ENCODE data around the gene HARBI1.
"Not testable (repeated sequence)": the region's sequence is repeated elsewhere in the genome, so short reads cannot be mapped to it uniquely, and the experiment has no call there.

HARBI1 gene

DNA sequence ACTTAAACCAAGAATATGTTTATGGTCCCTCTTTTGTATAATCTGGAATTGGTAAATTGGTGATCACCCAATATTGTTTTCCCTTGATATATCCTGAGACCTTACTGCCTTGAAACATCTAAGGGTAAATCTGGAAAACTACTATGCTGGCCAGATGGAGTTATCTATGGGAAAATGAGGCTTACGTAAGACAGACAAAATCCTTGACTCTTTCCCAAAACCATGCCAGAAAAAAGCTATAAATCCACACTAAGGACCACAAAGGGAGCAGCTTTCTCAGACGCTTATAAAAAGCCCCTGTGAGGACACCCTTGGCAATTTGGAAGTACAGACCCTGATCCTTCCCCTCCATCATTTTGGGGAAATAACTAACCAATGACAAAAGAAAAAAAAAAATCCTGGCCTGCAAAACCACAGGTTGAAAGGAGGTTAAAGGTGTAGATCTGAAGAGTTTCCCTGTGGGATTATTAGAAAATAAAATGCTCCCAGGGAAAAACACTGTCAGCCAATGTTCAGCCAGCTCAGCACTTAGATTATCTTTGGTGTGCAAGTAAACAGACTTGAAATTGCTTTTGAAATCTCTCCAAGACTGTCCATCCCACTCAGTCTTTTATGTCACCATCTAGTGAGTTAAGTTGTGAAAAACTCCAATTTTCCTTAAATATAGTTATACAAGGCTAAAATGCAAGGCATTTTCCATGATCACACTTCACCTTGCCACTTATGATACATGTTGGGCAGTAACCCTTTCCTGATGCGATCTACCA lies 16.6 kb downstream of the HARBI1 start:
- in situ Hi-C loops (cut with MboI; ENCODE audit: low pct_unique_long_range_greater_than_20kb, low sequenced_read_pairs), result no loop called here
- DNase-seq, result no peak

DNA sequence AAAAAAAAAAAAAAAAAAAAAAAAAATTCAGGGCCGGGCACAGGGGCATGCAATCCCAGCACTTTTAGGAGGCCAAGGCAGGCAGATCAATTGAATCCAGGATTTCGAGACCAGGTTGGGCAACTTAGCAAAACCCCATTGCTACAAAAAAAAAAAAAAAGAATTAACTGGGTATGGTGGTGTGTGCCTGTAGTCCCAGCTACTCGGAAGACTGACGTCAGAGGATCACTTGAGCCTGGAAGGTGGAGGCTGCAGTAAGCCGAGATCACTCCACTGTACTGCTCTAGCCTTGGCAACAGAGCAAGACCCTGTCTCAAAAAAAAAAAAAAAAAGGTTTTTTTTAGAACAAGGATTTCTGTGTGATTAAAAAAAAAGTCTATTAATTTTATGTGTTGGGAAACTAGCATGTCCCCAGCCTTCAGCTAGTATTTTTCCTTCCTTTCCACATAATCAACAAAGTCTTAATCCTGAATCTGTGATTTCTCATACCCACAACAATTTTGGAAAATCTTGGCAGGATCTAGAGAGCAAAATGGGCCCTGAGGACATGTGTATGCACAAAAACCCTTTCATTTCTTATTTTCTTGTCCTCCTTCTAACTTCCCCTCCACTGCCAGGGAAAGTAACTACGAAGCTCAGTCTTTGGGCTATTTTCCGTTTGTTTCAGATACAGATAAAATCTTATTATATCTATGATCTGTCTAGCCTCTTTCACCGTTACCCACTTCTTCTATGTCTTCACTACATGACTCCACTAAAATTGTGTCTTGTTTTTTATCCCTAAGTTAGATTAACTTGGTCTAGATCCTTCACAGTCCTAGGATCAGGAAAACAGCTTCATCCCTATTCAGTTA lies 17.5 kb downstream of the HARBI1 start:
- in situ Hi-C loops (cut with MboI; ENCODE audit: low pct_unique_long_range_greater_than_20kb, low sequenced_read_pairs), result no loop called here
- DNase-seq, result no peak

DNA sequence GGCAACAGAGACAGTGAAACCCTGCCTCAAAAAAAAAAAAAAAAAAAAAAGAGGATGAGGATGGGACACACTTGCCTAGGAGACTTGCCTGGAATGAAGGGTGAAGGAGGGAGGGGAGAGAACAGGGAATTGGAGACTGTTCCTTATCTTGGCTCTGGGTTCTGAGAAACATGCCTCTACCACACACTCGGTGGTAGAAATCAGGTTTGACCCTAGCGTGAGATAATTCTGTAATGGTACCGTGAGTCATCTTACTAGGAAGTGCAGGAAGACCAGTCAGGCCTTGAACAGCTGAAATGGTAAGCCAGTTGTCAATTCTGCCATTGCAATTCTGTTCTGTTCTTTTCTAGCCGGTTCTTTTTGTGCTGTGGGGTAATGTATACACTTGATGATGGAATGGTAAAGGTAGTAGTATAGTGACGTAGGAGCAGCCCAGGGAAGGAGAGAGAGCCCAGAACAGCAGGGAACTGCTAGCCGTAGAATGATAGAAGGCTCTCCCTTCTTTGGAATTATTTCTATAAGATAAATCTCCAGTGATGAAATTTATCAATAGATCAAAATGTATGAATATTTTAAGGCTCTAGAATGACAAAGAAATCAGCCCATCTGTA lies 19.3 kb downstream of the HARBI1 start:
- DNase-seq, result peak; percentile 31
- in situ Hi-C loops (cut with MboI; ENCODE audit: low pct_unique_long_range_greater_than_20kb, low sequenced_read_pairs), result no loop called here

DNA sequence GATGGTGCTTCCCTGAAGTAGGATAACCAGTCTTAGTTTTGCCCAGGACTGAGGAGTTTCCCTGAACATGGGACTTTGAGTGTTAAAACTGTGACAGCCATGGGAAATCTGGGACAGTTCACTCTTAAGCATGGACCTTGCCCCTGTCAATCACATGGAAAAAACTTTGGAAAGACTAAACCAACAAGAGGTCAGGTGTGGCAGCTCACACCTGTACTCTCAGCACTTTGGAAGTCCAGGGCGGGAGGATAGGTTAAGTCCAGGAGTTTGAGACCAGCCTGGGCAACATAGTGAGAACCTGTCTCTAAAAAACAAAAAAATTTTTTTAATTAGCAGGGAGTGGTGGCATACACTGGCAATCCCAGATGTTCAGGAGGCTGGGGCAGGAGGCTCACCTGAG lies 19.9 kb downstream of the HARBI1 start:
- in situ Hi-C loops (cut with MboI; ENCODE audit: low pct_unique_long_range_greater_than_20kb, low sequenced_read_pairs), result no loop called here
- no peak for DNase-seq

DNA sequence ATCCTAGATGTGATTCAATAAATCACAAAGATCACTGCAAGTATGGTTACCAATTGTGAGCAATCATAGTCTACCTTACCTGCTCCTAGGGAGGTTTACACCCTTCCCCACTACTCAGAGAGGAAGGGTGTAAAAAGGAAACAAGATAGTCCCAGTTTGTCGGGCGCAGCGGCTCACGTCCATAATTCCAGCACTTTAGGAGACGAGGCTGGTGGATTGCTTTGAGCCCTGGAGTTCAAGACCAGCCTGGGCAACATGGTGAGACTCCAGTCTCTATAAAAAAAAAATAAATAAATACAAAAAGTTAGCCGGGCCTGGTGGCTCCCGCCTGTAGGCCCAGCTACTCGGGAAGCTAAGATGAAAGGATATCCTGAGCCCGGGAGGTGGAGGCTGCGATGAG lies 22.2 kb downstream of the HARBI1 start:
- DNase-seq, result no peak
- in situ Hi-C loops (cut with MboI; ENCODE audit: low pct_unique_long_range_greater_than_20kb, low sequenced_read_pairs), result no loop called here

DNA sequence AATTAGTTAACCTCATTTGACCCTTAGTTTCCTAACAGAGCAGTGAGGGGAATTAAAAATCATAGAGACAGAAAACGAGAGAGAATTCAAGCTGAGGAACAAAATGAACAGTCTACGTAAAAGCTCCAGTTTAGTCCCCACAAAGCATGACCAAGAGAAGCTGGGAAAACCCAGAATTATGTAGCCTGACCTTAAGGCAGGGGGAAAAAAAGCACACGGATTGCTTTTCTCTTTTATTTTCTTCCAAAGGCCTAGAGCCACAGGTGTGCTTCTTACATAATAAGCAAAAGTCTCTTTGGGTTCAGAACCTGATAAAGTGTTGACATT lies 22.7 kb downstream of the HARBI1 start:
- DNase-seq, result no peak
- in situ Hi-C loops (cut with MboI; ENCODE audit: low pct_unique_long_range_greater_than_20kb, low sequenced_read_pairs), result no loop called here

DNA sequence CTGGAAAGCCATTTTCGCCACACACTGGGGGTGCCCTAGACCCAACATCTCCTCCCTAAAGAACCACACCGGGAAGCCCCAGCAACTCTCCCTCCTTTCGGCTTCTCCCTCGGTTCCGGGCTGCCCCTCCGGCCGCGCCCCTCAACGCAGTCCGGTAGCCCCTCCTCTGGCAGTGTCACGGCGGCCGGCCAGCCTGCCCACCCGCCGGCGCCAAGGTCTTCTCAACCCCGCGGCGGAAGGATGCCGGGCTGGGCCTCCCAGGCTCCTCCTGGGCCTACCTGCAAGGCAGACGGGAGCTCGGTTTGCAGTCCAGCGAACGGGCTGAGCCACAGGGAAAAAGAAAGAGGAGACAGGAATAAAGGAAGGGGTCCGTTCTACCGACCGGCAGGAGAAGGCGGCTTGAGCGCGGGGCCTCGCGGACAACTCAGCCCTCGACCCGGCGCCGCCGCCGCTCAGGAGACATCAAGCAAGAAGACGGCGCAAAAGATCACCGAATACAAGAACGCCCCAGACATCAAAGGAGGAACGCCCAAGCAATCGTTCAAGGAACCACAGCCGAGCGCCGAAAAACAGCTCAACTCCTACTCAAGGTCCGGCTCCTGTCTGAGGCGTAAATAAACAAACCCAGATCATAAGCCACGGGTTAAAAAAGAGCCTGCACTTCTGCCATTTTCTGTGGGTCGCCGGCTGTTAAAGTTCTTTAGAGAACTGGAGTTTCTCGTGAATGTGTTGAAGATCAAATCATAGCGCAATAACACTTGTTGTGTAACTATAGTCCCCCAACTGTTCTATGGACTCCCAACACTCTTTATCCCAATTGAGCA lies 23.3 kb downstream of the HARBI1 start, which contains the start of gene AMBRA1:
TSS of gene AMBRA1 (minus strand) at position 474 of the 824 bp plus-strand sequence. CDS start 45,643 bp downstream, outside the sequence.
- DNase-seq, result peak; percentile 94
- in situ Hi-C loops (cut with MboI; ENCODE audit: low pct_unique_long_range_greater_than_20kb, low sequenced_read_pairs), result no loop called here

DNA sequence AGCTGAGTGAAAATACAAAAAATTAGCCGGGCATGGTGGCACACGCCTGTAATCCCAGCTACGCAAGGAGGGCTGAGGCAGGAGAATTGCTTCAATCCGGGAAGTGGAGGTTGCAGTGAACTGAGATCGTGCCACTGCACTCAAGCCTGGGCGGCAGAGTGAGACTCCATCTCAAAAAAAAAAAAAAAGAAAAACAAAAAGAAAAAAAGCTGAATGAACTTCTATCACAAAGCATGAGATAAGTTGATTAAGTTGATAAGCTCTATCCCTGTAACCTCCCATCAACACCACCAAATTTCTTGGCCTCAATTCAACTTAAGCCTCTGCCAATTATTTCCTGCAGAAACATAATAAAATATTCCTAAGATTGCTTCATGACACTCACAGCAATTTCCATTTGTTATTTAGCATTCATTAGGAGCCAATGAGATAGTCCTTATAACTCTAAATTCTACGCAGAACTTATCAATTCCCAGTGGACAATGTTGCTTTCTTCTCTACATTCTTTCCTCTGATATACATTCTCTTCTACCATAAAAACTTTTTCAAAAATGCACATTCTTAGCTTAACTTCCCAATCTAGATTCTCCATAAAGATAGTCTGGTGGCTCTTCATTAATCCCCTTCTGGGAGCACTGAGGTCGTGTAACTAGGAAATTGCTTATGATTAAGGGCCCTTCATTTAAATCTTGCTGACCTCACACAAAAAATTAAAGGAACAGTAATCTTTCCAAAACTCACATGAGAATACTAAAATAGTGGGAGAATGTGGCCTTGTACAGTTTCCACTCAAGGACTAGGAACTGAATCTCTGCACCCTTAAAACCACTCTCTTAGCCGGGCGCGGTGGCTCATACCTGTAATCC lies 26.1 kb downstream of the HARBI1 start:
- DNase-seq, result no peak
- in situ Hi-C loops (cut with MboI; ENCODE audit: low pct_unique_long_range_greater_than_20kb, low sequenced_read_pairs), result no loop called here

DNA sequence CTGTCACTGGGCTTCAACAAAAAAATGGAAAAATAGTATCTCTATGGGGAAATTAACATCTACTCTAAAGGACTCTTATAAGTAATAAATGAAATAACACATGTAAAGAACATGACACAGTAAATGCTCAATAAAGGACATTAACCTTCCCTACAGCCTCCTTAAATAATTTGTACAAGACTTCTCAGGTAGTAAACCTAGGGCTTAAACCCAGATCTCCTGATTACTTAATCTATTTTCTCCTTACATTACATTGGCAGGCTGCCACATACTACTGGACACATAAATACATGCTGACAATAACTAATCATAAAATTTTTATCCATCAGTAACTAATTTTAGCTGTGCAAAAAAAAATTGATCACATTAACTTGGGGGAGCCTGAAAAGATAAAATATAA lies 28.1 kb downstream of the HARBI1 start:
- no peak for DNase-seq
- in situ Hi-C loops (cut with MboI; ENCODE audit: low pct_unique_long_range_greater_than_20kb, low sequenced_read_pairs), result no loop called here

DNA sequence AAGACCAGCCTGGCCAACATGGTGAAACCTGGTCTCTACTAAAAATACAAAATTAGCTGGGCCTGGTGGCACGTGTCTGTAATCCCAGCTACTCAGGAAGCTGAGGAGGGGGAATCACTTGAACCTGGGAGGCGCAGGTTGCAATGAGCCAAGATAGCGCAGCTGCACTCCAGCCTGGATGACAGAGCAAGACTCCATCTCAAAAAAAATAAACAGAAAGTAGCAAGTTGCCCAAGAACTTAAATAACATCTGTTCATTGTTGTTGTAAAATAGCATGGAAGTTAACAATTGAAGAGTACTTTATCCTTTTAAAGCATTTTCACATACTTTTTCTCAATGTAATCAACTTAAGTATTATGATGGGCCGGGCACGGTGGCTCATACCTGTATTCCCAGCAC lies 28.9 kb downstream of the HARBI1 start:
- no peak for DNase-seq
- in situ Hi-C loops (cut with MboI; ENCODE audit: low pct_unique_long_range_greater_than_20kb, low sequenced_read_pairs), result no loop called here

DNA sequence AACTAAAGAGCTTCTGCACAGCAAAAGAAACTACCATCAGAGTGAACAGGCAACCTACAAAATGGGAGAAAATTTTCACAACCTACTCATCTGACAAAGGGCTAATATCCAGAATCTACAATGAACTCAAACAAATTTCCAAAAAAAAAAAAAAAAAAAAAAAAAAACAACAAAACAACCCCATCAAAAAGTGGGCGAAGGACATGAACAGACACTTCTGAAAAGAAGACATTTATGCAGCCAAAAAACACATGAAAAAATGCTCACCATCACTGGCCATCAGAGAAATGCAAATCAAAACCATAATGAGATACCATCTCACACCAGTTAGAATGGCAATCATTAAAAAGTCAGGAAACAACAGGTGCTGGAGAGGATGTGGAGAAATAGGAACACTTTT lies 33.5 kb downstream of the HARBI1 start:
- DNase-seq; in situ Hi-C loops (cut with MboI; ENCODE audit: low pct_unique_long_range_greater_than_20kb, low sequenced_read_pairs): not testable (repeated sequence)

DNA sequence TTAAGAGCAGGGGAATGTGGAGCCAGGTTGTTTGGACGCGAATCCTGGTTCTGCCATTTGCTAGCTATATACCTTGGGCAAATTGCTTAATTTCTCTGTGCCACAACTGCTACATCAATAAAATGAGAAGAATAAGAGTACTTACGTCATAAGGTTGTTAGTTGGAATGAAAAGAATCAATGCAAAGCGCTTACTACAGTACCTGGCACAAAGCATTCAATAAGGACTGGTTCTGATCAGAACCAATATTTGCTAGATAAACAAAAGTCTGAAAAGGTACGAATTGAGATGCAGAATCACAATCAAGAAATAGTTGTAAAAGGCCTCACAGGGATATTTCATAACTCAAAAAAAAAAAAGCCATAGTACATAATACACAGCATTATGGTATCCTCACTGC lies 34.4 kb downstream of the HARBI1 start:
- DNase-seq, result no peak
- in situ Hi-C loops (cut with MboI; ENCODE audit: low pct_unique_long_range_greater_than_20kb, low sequenced_read_pairs), result no loop called here

DNA sequence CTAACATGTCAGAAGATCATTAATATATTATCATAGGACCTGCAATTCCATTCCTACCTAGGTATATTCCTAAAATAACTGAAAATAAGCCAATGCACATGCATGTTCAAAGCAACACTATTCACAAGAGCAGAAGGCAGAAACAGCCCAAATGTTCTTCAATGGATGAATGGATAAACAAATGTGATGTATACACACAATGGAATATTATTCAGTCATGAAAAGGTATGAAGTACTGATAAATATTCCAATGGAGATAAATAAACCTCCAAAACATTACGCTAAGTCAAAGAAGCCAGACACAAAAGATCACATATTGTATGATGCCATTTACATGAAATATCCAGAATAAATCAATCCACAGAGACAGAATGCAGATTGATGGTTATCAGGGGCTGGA lies 40.0 kb downstream of the HARBI1 start:
- no peak for DNase-seq
- in situ Hi-C loops (cut with MboI; ENCODE audit: low pct_unique_long_range_greater_than_20kb, low sequenced_read_pairs), result loop anchor here (10.0 kb wide), 1 partner anchor 192 kb away; the partner anchor contains the start of gene MDK

DNA sequence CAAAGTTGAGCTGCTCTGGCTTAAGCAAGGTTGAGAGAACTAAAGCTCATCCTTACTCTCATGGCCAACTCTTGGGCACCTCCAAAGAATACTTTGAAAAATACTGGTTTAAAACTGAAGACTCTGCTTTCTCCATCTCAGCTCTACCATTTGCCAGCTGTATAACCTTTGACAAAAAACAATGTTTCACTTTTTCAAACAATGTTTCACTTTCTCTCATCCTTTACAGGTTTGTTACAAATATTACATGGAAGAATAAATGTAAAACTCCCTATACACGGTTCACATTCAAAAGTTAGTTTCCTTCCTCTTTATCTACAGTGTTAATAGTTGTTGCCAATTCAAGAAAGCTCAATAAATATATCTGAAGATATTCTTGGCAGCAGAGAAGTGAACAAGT lies 42.4 kb downstream of the HARBI1 start:
- in situ Hi-C loops (cut with MboI; ENCODE audit: low pct_unique_long_range_greater_than_20kb, low sequenced_read_pairs), result loop anchor here (10.0 kb wide), 1 partner anchor 190 kb away; the partner anchor contains the start of gene MDK
- no peak for DNase-seq

DNA sequence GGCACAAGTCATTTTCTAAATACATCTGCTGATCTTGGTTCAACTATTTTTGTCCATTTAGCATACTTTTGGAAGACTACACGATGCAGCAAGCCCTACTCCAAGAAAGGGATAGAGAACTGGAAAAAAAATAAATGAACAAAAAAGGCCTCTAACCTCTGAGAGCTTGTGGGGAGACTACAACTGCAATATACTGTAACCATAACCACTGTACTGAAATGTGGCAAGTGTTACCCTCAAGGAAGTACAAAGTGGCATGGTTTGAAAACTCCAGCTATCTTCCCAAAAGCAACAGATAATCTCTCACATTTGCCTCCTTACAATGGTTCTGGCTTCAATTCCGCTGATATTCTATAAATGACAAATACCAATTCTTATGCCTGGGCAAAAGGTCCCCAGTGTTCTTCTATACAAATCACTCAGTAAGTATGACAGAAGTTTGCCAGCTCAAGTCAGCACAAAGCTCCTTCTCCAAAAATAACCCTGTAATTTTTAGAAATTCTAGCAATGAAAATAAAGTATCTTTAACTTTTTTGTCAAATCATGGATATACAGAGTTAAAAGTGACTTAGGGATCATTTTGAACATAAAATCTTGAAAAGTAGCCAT lies 46.1 kb downstream of the HARBI1 start:
- in situ Hi-C loops (cut with MboI; ENCODE audit: low pct_unique_long_range_greater_than_20kb, low sequenced_read_pairs), result loop anchor here (10.0 kb wide), 1 partner anchor 186 kb away; the partner anchor contains the start of gene MDK
- no peak for DNase-seq

DNA sequence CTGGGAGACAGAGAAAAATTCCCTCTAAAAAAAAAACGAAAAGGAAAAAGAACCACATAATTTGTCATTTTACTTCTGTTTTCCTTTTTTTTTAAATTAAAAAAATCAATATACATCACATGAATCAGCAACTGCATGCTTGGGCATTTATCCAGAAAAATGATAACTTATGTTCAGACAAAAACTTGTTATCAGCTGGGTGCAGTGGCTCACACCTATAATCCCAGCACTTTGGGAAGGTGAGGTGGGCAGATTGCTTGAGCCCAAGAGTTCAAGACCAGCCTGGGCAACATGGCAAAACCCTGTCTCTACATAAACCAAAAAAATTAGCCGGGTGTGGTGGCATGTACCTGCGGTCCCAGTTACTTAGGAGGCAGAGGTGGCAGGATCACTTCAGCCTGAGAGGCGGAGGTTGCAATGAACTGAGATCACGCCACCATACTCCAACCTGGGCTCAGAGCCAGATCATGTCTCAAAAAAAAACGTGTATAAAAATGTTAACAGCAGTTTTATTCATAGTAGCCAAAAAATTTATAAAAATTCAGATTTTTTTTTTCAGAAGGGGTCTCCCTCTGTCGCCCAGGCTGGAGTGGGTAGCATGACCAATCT lies 51.7 kb downstream of the HARBI1 start:
- no peak for DNase-seq
- in situ Hi-C loops (cut with MboI; ENCODE audit: low pct_unique_long_range_greater_than_20kb, low sequenced_read_pairs), result no loop called here

DNA sequence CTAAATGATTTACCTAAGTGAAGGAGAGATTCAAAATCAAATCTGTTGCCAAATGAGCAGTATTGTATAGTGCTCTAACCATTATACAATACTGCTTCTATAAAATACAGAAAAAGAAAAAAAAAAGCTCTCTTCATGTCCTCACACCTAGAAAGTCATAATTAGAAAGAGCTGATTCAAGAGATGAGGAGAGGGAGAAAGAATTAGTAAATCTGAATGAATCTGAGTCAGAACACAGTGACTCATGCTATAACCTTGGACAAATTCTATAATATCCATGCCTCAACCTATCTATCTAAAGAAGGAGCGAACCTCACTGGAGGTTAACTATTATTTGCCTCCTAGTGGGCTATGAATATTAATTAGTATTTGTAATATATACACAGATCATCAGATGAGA lies 52.6 kb downstream of the HARBI1 start:
- in situ Hi-C loops (cut with MboI; ENCODE audit: low pct_unique_long_range_greater_than_20kb, low sequenced_read_pairs), result no loop called here

More for the DNA sequence above, 52.6 kb downstream of the HARBI1 start:
- no peak for DNase-seq

All from KBM-7 (cell line).